Trophoblast cell (in vitro differentiated cells and primary cell): ENCODE measurements around the gene TCF19.

Source experiments
- DNase-seq, 2 donors: peaks; one replicate each; pipeline ENCODE4 v3.0.0-alpha.2; 2016
- H2AFZ ChIP-seq: 2 replicates; pipeline ENCODE4 v1.6.1; 2013; ENCODE audit warnings: low read length, moderate library complexity, mild to moderate bottlenecking; ENCODE audit not compliant: insufficient read depth, poor library complexity
- H2AK5ac ChIP-seq: 2 replicates; pipeline ENCODE4 v1.6.1; 2013; ENCODE audit warnings: mild to moderate bottlenecking, low read length
- H2BK120ac ChIP-seq: 2 replicates; pipeline ENCODE4 v1.6.1; 2013; ENCODE audit warnings: low read length, mild to moderate bottlenecking, moderate library complexity; ENCODE audit not compliant: insufficient read depth, poor library complexity
- H2BK12ac ChIP-seq: 2 replicates; pipeline ENCODE4 v1.6.1; 2013; ENCODE audit warnings: mild to moderate bottlenecking, low read length, moderate library complexity
- H2BK5ac ChIP-seq: 2 replicates; pipeline ENCODE4 v1.6.1; 2013; ENCODE audit warnings: low read length, low read depth, moderate library complexity, mild to moderate bottlenecking; ENCODE audit not compliant: poor library complexity
- H3K14ac ChIP-seq: 2 replicates; pipeline ENCODE4 v1.6.1; 2013; ENCODE audit warnings: mild to moderate bottlenecking, low read length
- H3K18ac ChIP-seq: 2 replicates; pipeline ENCODE4 v1.6.1; 2013; ENCODE audit warnings: mild to moderate bottlenecking, low read length
- H3K23ac ChIP-seq: 2 replicates; pipeline ENCODE4 v1.6.1; 2013; ENCODE audit warnings: low read length
- H3K27ac ChIP-seq: 2 replicates; pipeline ENCODE4 v1.5.1; 2013; ENCODE audit warnings: low read depth, mild to moderate bottlenecking, inconsistent platforms, low read length, moderate library complexity
- H3K27me3 ChIP-seq: 2 replicates; pipeline ENCODE4 v1.6.1; 2013; ENCODE audit warnings: inconsistent platforms, mild to moderate bottlenecking, low read length, moderate library complexity; ENCODE audit not compliant: insufficient read depth
- H3K36me3 ChIP-seq, 2 experiments: 1 replicate in 1 of 2; 2 replicates in 1 of 2; pipeline ENCODE4 v1.6.1; 2013; ENCODE audit warnings: low read length in 2 of 2, mild to moderate bottlenecking in 2 of 2, moderate library complexity in 1 of 2; ENCODE audit not compliant: insufficient read depth in 2 of 2, control insufficient read depth in 1 of 2
- H3K4ac ChIP-seq: 2 replicates; pipeline ENCODE4 v1.6.1; 2013; ENCODE audit warnings: low read depth, mild to moderate bottlenecking, low read length, moderate library complexity
- H3K4me1 ChIP-seq, 2 experiments: 1 replicate in 1 of 2; 2 replicates in 1 of 2; pipeline ENCODE4 v1.6.1; 2013; ENCODE audit warnings: low read length in 2 of 2, mild to moderate bottlenecking in 2 of 2, moderate library complexity in 1 of 2; ENCODE audit not compliant: insufficient read depth in 2 of 2, control insufficient read depth in 1 of 2
- H3K4me2 ChIP-seq: 2 replicates; pipeline ENCODE4 v1.6.1; 2013; ENCODE audit warnings: inconsistent platforms, mild to moderate bottlenecking, low read length, moderate library complexity
- H3K4me3 ChIP-seq: 2 replicates; pipeline ENCODE4 v1.5.1; 2013; ENCODE audit warnings: mild to moderate bottlenecking, low read depth, low read length, inconsistent platforms
- H3K79me1 ChIP-seq: one replicate; pipeline ENCODE4 v1.6.1; 2013; ENCODE audit warnings: low read length
- H3K79me2 ChIP-seq: 2 replicates; pipeline ENCODE4 v1.6.1; 2013; ENCODE audit warnings: low read length, mild to moderate bottlenecking; ENCODE audit not compliant: control insufficient read depth, insufficient read depth, poor library complexity
- H3K9ac ChIP-seq: 2 replicates; pipeline ENCODE4 v1.6.1; 2013; ENCODE audit warnings: mild to moderate bottlenecking, low read length
- H3K9me3 ChIP-seq: 2 replicates; pipeline ENCODE4 v1.6.1; 2013; ENCODE audit warnings: low read depth, mild to moderate bottlenecking, control low read depth, inconsistent platforms, low read length; ENCODE audit not compliant: insufficient read depth
- H4K12ac ChIP-seq: 2 replicates; pipeline ENCODE4 v1.6.1; 2013; ENCODE audit warnings: low read depth, mild to moderate bottlenecking, low read length, moderate library complexity
- H4K8ac ChIP-seq: 2 replicates; pipeline ENCODE4 v1.6.1; 2013; ENCODE audit warnings: low read depth, mild to moderate bottlenecking, low read length, moderate library complexity
- H4K91ac ChIP-seq: one replicate; pipeline ENCODE4 v1.6.1; 2013; ENCODE audit warnings: low read depth, mild to moderate bottlenecking, low read length, moderate library complexity
- WGBS: extraction: QIAGEN DNeasy Blood & Tissue Kit; methylation state at CpG from one replicate; pipeline ENCODE4 v1.1.7; 2013; ENCODE audit warnings: missing lambda C conversion rate; ENCODE audit not compliant: insufficient read length, insufficient coverage; ENCODE audit errors: extremely low coverage; 5-methylcytosine and 5-hydroxymethylcytosine counted together

TCF19 gene

DNA sequence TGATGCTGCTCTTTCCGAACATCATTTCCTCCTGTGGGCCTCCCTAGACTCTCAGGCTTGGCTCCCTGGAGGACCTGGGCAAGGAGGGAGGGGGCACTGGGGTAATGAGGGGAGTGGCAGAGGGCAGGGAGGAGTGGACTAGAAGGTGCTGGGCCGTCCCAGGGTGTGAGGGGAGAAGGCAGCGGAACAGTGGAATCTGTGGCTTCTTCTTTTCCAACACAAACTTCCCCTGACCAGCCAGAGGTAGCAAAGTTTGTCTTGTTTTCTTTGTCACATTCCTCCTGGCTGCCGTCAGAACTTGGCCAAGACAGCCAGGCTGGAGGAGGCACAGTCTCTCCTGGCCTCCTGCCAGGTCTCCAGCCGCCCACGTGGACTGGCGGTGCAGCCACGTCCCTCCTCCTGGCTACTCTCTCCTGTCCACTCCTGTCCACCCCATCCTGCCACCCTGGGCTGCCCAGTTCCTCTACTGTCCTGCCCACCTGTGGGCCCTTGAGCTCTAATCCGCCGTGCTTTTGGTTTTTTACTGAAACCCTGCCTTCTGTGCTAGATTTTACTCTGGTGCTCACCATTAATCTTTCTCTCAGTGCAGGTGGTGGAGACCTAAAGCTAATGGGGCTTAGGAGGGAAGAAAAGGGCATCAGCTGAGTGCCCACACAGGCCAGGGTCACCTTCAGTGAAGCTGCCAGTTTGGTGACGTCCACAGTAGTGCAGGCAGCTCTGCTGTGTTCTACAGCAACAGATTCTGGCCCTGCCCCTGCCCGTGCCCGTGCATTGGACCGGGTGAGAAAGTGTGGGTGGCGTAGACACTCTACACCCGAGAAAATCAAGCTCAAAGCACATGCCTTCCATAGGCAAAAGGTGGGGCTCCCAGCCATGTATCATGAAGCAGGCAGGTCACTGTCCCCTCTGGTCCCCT, 35.3 kb upstream of the TCF19 start:
- Histone ChIP-seq H2BK5ac (no peak overlapping the region), H3K79me1 (no peaks in the 10 kb centered on the region), H4K12ac (no peak overlapping the region), H3K14ac (no peak overlapping the region), H3K79me2 (no peaks in the 10 kb centered on the region), H3K23ac (no peak overlapping the region), H2BK120ac (no peak overlapping the region), H3K36me3 (no peaks in the 10 kb centered on the region), H2AFZ (no peak overlapping the region), H3K9ac (no peak overlapping the region), H3K4ac (no peak overlapping the region), H3K18ac (no peak overlapping the region), H3K27ac (no peak overlapping the region), H3K9me3 (no peaks in the 10 kb centered on the region), H2AK5ac (no peak overlapping the region), H2BK12ac (no peak overlapping the region), H4K8ac (no peak overlapping the region), H3K4me3 (no peak overlapping the region), H4K91ac (no peak overlapping the region), H3K4me2 (no peak overlapping the region), H3K27me3 (no peaks in the 10 kb centered on the region), H3K4me1 (peaks cover 0 to 2% of the 10 kb centered on the region in 2 experiments)
- DNase-seq = peak in 1 of 2 donors; percentile 63
- WGBS = no CpG with 5 or more reads among the region's 16 CpGs

GRCh38 chr6:31125162-31125561, 33.2 kb upstream of the TCF19 start:
- no CpG with 5 or more reads among the region's 8 CpGs for WGBS
- no peak overlapping the region for H4K91ac ChIP-seq
- no peaks in the 10 kb centered on the region for H3K79me1 ChIP-seq

GRCh38 chr6:31125586-31126363, 32.6 kb upstream of the TCF19 start:
- Histone ChIP-seq H3K27me3 (no peaks in the 10 kb centered on the region), H3K9me3 (no peaks in the 10 kb centered on the region), H3K9ac (no peak overlapping the region), H2BK5ac (no peak overlapping the region), H2AFZ (no peak overlapping the region), H3K18ac (no peak overlapping the region), H3K4me2 (no peak overlapping the region), H3K79me2 (no peaks in the 10 kb centered on the region), H3K79me1 (no peaks in the 10 kb centered on the region), H4K12ac (no peak overlapping the region), H4K91ac (no peak overlapping the region), H3K4me3 (no peak overlapping the region), H3K23ac (no peak overlapping the region), H2AK5ac (no peak overlapping the region), H3K36me3 (no peaks in the 10 kb centered on the region), H3K14ac (no peak overlapping the region), H4K8ac (no peak overlapping the region), H2BK120ac (no peak overlapping the region), H3K4me1 (peaks cover 0 to 2% of the 10 kb centered on the region in 2 experiments), H3K27ac (no peak overlapping the region), H2BK12ac (no peak overlapping the region), H3K4ac (no peak overlapping the region)
- no CpG with 5 or more reads among the region's 12 CpGs for WGBS
- DNase-seq = peak; percentile 16 to 24

More at GRCh38 chr6:31125162-31125561, 33.2 kb upstream of the TCF19 start:
- no peaks in the 10 kb centered on the region for H3K36me3 ChIP-seq
- no peak overlapping the region for H2AK5ac ChIP-seq
- H3K9ac ChIP-seq = no peak overlapping the region
- H3K9me3 ChIP-seq = no peaks in the 10 kb centered on the region
- H2BK12ac ChIP-seq = no peak overlapping the region
- no peaks in the 10 kb centered on the region for H3K27me3 ChIP-seq
- no peak overlapping the region for H3K18ac ChIP-seq
- no peak overlapping the region for H2BK5ac ChIP-seq
- no peak overlapping the region for H4K8ac ChIP-seq
- no peak overlapping the region for H3K4me3 ChIP-seq
- no peak overlapping the region for H3K4me2 ChIP-seq
- H3K4me1 ChIP-seq = peaks cover 0 to 2% of the 10 kb centered on the region in 2 experiments
- no peak overlapping the region for H3K23ac ChIP-seq
- H2AFZ ChIP-seq = no peak overlapping the region
- H3K79me2 ChIP-seq = no peaks in the 10 kb centered on the region
- DNase-seq = no peak
- H3K14ac ChIP-seq = no peak overlapping the region
- H2BK120ac ChIP-seq = no peak overlapping the region
- no peak overlapping the region for H4K12ac ChIP-seq
- no peak overlapping the region for H3K4ac ChIP-seq
- no peak overlapping the region for H3K27ac ChIP-seq

- H3K4me1 ChIP-seq = peaks cover 0 to 2% of the 10 kb centered on the region in 2 experiments
- H2BK120ac ChIP-seq = no peak overlapping the region
- H3K79me1 ChIP-seq = no peaks in the 10 kb centered on the region
- no peak overlapping the region for H3K18ac ChIP-seq
- H3K4me3 ChIP-seq = no peak overlapping the region
- DNase-seq = no peak
- H4K8ac ChIP-seq = no peak overlapping the region
- H3K79me2 ChIP-seq = no peaks in the 10 kb centered on the region
- no peak overlapping the region for H2AFZ ChIP-seq
- H3K27me3 ChIP-seq = no peaks in the 10 kb centered on the region
- H3K9me3 ChIP-seq = no peaks in the 10 kb centered on the region
- H3K23ac ChIP-seq = no peak overlapping the region
- no CpG with 5 or more reads among the region's 16 CpGs for whole genome bisulfite sequencing
- no peak overlapping the region for H3K27ac ChIP-seq
- no peak overlapping the region for H3K4ac ChIP-seq
- H4K91ac ChIP-seq = no peak overlapping the region
- H3K9ac ChIP-seq = no peak overlapping the region
- no peak overlapping the region for H4K12ac ChIP-seq
- no peaks in the 10 kb centered on the region for H3K36me3 ChIP-seq
- no peak overlapping the region for H3K4me2 ChIP-seq
- no peak overlapping the region for H2AK5ac ChIP-seq
- H2BK5ac ChIP-seq = no peak overlapping the region
- H3K14ac ChIP-seq = no peak overlapping the region
- H2BK12ac ChIP-seq = no peak overlapping the region
These were observed 31.8 kb upstream of the TCF19 start for GRCh38 chr6:31126396-31127175.
